NB4 (cell line): ENCODE results near the gene SCGB3A2.
"Not testable (repeated sequence)": the region's sequence is repeated elsewhere in the genome, so short reads cannot be mapped to it uniquely, and the experiment has no call there.

Experiments
- CTCF ChIP-seq: IDR thresholded peaks from one replicate; pipeline ENCODE4 v1.5.1; 2012; ENCODE audit warnings: low read depth, low read length
- MYC ChIP-seq: IDR thresholded peaks from 2 replicates; pipeline ENCODE4 v1.6.1; 2011; ENCODE audit warnings: low read depth, low read length
- POLR2A ChIP-seq: IDR thresholded peaks from 2 replicates; pipeline ENCODE4 v1.6.1; 2011; ENCODE audit warnings: mild to moderate bottlenecking; ENCODE audit not compliant: insufficient read length; ENCODE audit errors: extremely low read depth

GRCh38 chr5:147874118-147874875, 4.2 kb upstream of the SCGB3A2 start:
- not testable (repeated sequence) for TF ChIP-seq CTCF, POLR2A, MYC
